ENCODE measurements around the gene BRIX1.

DNA sequence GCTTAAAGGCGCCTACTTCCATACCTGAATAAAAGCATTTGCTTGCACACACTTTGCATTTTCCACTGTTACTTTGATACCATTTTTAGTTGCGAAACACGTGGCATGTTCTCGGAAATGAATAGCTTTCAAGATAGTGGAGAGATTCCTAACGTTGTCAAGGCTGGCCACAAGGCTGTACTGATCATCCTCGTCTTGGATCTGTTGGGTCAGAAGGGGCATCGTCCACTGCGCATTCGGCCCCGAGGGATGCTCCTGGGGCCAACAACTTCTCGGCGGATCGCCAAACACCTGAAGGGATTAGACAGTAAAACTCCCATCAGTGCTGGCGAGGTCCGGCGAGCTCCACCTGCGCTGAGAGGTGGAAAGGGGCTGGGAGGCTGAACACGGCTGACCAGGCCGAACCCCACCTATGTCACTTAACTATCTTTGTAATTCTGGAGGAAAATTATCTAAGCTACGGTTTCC lies 806 bp upstream of the BRIX1 start:
- TF ChIP-seq CTCF (IDR thresholded peaks at IDR 0.05) (no peak), EP300 (IDR thresholded peaks at IDR 0.05) (no peak), POLR2A (IDR thresholded peaks at IDR 0.05) (no peak), POLR2AphosphoS5 (IDR thresholded peaks at IDR 0.05) (no peak)

Data from suprapubic skin (tissue), 4 donors.